HepG2 (cell line): ENCODE results near the gene DPH6.

Source experiments
- CBX1 ChIP-seq: IDR thresholded peaks from one replicate; pipeline ENCODE4 v1.6.1; 2016; ENCODE audit warnings: antibody characterized with exemption, low read depth
- GTF2F1 ChIP-seq: fragments of 150-350 bp; IDR thresholded peaks from 2 replicates; pipeline ENCODE4 v1.6.1; 2014; ENCODE audit warnings: low read length
- KLF12 ChIP-seq: sonication (generic); formaldehyde crosslinking; IDR thresholded peaks from 2 replicates; pipeline ENCODE4 v1.4.0; 2020; ENCODE audit warnings: missing genetic modification reagents, borderline replicate concordance
- MTA3 ChIP-seq: sonication (generic); formaldehyde crosslinking; IDR thresholded peaks from 2 replicates; pipeline ENCODE4 v1.4.0; 2020; ENCODE audit warnings: missing genetic modification reagents
- NFYB ChIP-seq: sonication (generic); formaldehyde crosslinking; IDR thresholded peaks from 2 replicates; pipeline ENCODE4 v1.4.0; 2020; ENCODE audit warnings: missing genetic modification reagents
- RBAK ChIP-seq: sonication (generic); formaldehyde crosslinking; IDR thresholded peaks from 2 replicates; pipeline ENCODE4 v1.5.1; 2020; ENCODE audit warnings: mild to moderate bottlenecking, missing genetic modification reagents
- TCF12 ChIP-seq, 2 experiments: fragments of 450-650 bp in 1 of 2; sonication (generic) in 1 of 2; formaldehyde crosslinking in 1 of 2; IDR thresholded peaks; 2 replicates each; pipeline versions ENCODE4 v1.6.1 to v1.8.0; 2017 to 2022; ENCODE audit warnings: antibody characterized with exemption in 1 of 2, mild to moderate bottlenecking in 1 of 2, missing genetic modification reagents in 1 of 2, moderate library complexity in 1 of 2
- TF ChIP-seq, protein P1 (sequence below): sonication (generic); formaldehyde crosslinking; IDR thresholded peaks from 2 replicates; pipeline ENCODE4 v1.5.0; 2020; ENCODE audit warnings: mild to moderate bottlenecking, missing genetic modification reagents, moderate library complexity
- TF ChIP-seq, protein P2 (sequence below), 2 experiments: sonication (generic) in 1 of 2; formaldehyde crosslinking in 1 of 2; IDR thresholded peaks; 2 replicates each; pipeline versions ENCODE4 v1.4.0 to v1.6.1; 2016 to 2020; ENCODE audit warnings: borderline replicate concordance in 1 of 2, low read depth in 1 of 2, mild to moderate bottlenecking in 1 of 2, missing genetic modification reagents in 1 of 2
- TF ChIP-seq, protein P3 (sequence below), 2 experiments: fragments of 450-650 bp in 1 of 2; sonication (generic) in 1 of 2; formaldehyde crosslinking in 1 of 2; IDR thresholded peaks; 2 replicates each; pipeline versions ENCODE4 v1.6.1 to v1.8.0; 2016 to 2022; ENCODE audit warnings: antibody characterized with exemption in 1 of 2, mild to moderate bottlenecking in 1 of 2, missing genetic modification reagents in 1 of 2

DNA sequence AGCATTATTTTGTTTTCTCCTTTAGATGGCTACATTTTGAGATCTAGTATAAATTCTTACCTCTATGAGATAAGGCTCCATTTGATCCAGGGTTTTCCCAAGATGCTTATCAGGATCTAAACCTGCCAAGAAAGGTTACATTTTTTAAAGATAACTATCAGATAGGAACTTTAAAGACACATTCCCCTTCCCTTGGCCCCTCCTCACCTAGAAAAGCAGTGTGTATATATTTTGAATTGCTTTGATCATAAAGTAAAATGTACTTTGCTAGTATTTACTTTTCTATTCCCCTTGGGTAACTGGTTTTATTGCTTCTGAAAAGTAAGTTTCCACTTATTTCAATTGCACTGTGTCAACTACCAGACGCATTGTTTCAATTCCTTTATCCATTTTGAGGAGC, 135.2 kb downstream of the DPH6 start:
- TF ChIP-seq NFYB (CRISPR knock-in tag) (no peak), TCF12 (IDR thresholded peaks at IDR 0.05) (no peak), TCF12 (CRISPR knock-in tag; IDR thresholded peaks at IDR 0.05) (no peak), KLF12 (CRISPR knock-in tag) (no peak), GTF2F1 (no peak), RBAK (CRISPR knock-in tag) (no peak), MTA3 (CRISPR knock-in tag) (no peak), CBX1 (no peak)
- TF ChIP-seq, protein P1, sequence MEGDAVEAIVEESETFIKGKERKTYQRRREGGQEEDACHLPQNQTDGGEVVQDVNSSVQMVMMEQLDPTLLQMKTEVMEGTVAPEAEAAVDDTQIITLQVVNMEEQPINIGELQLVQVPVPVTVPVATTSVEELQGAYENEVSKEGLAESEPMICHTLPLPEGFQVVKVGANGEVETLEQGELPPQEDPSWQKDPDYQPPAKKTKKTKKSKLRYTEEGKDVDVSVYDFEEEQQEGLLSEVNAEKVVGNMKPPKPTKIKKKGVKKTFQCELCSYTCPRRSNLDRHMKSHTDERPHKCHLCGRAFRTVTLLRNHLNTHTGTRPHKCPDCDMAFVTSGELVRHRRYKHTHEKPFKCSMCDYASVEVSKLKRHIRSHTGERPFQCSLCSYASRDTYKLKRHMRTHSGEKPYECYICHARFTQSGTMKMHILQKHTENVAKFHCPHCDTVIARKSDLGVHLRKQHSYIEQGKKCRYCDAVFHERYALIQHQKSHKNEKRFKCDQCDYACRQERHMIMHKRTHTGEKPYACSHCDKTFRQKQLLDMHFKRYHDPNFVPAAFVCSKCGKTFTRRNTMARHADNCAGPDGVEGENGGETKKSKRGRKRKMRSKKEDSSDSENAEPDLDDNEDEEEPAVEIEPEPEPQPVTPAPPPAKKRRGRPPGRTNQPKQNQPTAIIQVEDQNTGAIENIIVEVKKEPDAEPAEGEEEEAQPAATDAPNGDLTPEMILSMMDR (CRISPR knock-in tag), result no peak
- TF ChIP-seq, protein P2, sequence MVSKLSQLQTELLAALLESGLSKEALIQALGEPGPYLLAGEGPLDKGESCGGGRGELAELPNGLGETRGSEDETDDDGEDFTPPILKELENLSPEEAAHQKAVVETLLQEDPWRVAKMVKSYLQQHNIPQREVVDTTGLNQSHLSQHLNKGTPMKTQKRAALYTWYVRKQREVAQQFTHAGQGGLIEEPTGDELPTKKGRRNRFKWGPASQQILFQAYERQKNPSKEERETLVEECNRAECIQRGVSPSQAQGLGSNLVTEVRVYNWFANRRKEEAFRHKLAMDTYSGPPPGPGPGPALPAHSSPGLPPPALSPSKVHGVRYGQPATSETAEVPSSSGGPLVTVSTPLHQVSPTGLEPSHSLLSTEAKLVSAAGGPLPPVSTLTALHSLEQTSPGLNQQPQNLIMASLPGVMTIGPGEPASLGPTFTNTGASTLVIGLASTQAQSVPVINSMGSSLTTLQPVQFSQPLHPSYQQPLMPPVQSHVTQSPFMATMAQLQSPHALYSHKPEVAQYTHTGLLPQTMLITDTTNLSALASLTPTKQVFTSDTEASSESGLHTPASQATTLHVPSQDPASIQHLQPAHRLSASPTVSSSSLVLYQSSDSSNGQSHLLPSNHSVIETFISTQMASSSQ (IDR thresholded peaks at IDR 0.05; ENCODE audit: low read depth), result no peak
- TF ChIP-seq, protein P2 (CRISPR knock-in tag; IDR thresholded peaks at IDR 0.05; ENCODE audit: borderline replicate concordance), result no peak
- TF ChIP-seq, protein P3, sequence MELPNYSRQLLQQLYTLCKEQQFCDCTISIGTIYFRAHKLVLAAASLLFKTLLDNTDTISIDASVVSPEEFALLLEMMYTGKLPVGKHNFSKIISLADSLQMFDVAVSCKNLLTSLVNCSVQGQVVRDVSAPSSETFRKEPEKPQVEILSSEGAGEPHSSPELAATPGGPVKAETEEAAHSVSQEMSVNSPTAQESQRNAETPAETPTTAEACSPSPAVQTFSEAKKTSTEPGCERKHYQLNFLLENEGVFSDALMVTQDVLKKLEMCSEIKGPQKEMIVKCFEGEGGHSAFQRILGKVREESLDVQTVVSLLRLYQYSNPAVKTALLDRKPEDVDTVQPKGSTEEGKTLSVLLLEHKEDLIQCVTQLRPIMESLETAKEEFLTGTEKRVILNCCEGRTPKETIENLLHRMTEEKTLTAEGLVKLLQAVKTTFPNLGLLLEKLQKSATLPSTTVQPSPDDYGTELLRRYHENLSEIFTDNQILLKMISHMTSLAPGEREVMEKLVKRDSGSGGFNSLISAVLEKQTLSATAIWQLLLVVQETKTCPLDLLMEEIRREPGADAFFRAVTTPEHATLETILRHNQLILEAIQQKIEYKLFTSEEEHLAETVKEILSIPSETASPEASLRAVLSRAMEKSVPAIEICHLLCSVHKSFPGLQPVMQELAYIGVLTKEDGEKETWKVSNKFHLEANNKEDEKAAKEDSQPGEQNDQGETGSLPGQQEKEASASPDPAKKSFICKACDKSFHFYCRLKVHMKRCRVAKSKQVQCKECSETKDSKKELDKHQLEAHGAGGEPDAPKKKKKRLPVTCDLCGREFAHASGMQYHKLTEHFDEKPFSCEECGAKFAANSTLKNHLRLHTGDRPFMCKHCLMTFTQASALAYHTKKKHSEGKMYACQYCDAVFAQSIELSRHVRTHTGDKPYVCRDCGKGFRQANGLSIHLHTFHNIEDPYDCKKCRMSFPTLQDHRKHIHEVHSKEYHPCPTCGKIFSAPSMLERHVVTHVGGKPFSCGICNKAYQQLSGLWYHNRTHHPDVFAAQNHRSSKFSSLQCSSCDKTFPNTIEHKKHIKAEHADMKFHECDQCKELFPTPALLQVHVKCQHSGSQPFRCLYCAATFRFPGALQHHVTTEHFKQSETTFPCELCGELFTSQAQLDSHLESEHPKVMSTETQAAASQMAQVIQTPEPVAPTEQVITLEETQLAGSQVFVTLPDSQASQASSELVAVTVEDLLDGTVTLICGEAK (IDR thresholded peaks at IDR 0.05), result no peak
- TF ChIP-seq, protein P3 (CRISPR knock-in tag; IDR thresholded peaks at IDR 0.05), result no peak
